WI38 (cell line): Measurements from ENCODE around the gene FDX2.

Source experiments
- H3K4me3 ChIP-seq: 2 replicates; pipeline ENCODE4 v1.5.1; 2011; ENCODE audit warnings: low read depth, mild to moderate bottlenecking, control low read depth, low read length
- TF ChIP-seq, protein P1 (sequence below): IDR thresholded peaks from 2 replicates; pipeline ENCODE4 v1.5.1; 2012; ENCODE audit warnings: low read depth, mild to moderate bottlenecking, control low read depth, low read length

Gene FDX2

GRCh38 chr19:10353793-10354391 is 38.1 kb upstream of the FDX2 start:
- H3K4me3 ChIP-seq = no peak overlapping the region
- TF ChIP-seq, protein P1, sequence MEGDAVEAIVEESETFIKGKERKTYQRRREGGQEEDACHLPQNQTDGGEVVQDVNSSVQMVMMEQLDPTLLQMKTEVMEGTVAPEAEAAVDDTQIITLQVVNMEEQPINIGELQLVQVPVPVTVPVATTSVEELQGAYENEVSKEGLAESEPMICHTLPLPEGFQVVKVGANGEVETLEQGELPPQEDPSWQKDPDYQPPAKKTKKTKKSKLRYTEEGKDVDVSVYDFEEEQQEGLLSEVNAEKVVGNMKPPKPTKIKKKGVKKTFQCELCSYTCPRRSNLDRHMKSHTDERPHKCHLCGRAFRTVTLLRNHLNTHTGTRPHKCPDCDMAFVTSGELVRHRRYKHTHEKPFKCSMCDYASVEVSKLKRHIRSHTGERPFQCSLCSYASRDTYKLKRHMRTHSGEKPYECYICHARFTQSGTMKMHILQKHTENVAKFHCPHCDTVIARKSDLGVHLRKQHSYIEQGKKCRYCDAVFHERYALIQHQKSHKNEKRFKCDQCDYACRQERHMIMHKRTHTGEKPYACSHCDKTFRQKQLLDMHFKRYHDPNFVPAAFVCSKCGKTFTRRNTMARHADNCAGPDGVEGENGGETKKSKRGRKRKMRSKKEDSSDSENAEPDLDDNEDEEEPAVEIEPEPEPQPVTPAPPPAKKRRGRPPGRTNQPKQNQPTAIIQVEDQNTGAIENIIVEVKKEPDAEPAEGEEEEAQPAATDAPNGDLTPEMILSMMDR = no peak

DNA sequence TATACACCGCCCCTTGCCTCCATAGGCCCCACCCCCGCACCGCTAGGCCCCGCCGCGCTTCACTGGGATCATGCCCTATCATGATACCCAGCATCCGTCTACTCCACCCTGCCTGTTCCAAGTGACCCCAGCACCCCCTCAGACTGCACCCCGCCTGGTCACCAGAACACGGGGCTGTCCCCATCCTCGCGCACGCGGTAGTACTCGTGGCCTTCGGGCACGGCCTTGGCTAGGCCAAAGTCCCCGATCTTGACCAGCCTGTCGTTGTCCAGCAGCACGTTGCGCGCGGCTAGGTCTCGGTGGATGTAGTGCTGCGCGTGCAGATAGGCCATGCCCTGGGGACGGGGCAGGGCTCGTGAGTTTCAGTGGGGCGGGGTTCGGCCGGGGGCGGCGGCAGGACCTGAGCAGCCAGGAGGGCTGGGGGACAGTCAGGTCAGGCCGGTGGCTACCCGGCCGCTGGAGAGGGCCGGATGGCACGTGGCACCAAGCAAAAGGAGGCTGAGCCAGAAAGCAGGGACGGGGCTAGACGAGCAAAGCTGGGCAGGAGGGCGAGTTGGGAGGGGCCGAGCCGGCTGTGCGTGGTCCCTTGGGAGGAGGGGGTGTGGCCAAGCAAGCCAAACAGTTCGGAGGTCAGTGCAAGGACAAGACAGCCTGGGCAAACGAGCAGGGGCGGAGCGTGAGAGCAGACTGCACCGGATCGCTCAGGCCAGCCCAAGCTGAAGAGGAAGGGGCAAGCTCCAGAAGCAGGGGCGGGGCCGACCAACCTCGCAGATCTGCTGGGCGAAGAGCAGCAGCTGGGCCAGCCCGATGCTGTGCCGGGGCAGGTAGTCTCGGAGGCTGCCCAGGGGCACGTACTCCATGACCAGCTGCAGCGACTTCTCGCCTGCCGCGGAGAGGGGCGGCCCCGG is 37.2 kb upstream of the FDX2 start:
- no peak overlapping the region for H3K4me3 ChIP-seq
- TF ChIP-seq, protein P1 = no peak

DNA sequence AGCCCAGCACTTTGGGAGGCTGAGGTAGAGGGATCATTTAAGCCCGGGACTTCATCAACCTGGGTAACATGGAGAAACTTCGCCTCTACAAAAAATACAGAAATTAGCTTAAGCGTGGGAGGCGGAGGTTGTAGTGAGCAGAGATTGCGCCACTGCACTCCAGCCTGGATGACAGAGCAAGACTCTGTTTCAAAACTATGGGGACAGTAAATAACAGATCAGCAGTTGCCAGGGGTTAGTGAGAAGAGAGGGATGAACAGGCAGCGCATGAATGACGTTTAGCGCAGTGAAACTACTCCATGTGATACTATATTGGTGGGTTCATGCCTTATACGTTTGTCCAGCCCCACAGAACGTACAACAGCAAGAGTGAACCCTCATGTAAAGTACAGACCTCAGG is 30.7 kb upstream of the FDX2 start:
- TF ChIP-seq, protein P1 = no peak
- no peak overlapping the region for H3K4me3 ChIP-seq

GRCh38 chr19:10344780-10345179 is 29.0 kb upstream of the FDX2 start:
- TF ChIP-seq, protein P1 = no peak
- H3K4me3 ChIP-seq = no peak overlapping the region

- no peak overlapping the region for H3K4me3 ChIP-seq
- TF ChIP-seq, protein P1 = no peak
These were observed 27.7 kb upstream of the FDX2 start for GRCh38 chr19:10343495-10343894.

GRCh38 chr19:10339977-10340376 is 24.2 kb upstream of the FDX2 start:
- TF ChIP-seq, protein P1 = no peak
- no peak overlapping the region for H3K4me3 ChIP-seq

- H3K4me3 ChIP-seq = no peak within 1 kb of the TSS
- TF ChIP-seq, protein P1 = no peak
These were observed 23.7 kb upstream of the FDX2 start, which contains the start of gene ICAM3 for GRCh38 chr19:10339380-10339960. TSS of gene ICAM3 (minus strand) at chr19:10339624. CDS start at chr19:10339614, 10 bp downstream.
